IMR-90 (cell line): ENCODE measurements around the gene AMPD2.

Experiments
- CEBPB ChIP-seq: IDR thresholded peaks from 2 replicates; pipeline ENCODE4 v1.6.1; 2012; ENCODE audit warnings: low read depth, low read length, improper control_type of control experiment
- CHD1 ChIP-seq: IDR thresholded peaks from 2 replicates; pipeline ENCODE4 v1.6.1; 2012; ENCODE audit warnings: low read depth, low read length, improper control_type of control experiment
- CTCF ChIP-seq: conservative IDR thresholded peaks from 2 replicates; pipeline ENCODE4 v1.5.1; 2012; ENCODE audit warnings: mild to moderate bottlenecking, low read depth, low read length, improper control_type of control experiment
- ELK1 ChIP-seq: fragments of 150-350 bp; IDR thresholded peaks from 2 replicates; pipeline ENCODE4 v1.6.1; 2016; ENCODE audit warnings: low read depth, mild to moderate bottlenecking, low read length, moderate library complexity, borderline replicate concordance
- FOS ChIP-seq: fragments of 150-350 bp; IDR thresholded peaks from 2 replicates; pipeline ENCODE4 v1.6.1; 2016; ENCODE audit warnings: low read depth, low read length
- MAFK ChIP-seq: IDR thresholded peaks from 2 replicates; pipeline ENCODE4 v1.6.1; 2012; ENCODE audit warnings: low read depth, low read length, improper control_type of control experiment
- MXI1 ChIP-seq: IDR thresholded peaks from 2 replicates; pipeline ENCODE4 v1.6.1; 2012; ENCODE audit warnings: low read depth, mild to moderate bottlenecking, low read length, moderate library complexity, borderline replicate concordance
- POLR2A ChIP-seq: IDR thresholded peaks from 2 replicates; pipeline ENCODE4 v1.6.1; 2012; ENCODE audit warnings: mild to moderate bottlenecking, low read depth, low read length
- RAD21 ChIP-seq: IDR thresholded peaks from 2 replicates; pipeline ENCODE4 v1.6.1; 2012; ENCODE audit warnings: low read length, improper control_type of control experiment
- RCOR1 ChIP-seq: IDR thresholded peaks from 2 replicates; pipeline ENCODE4 v1.6.1; 2012; ENCODE audit warnings: mild to moderate bottlenecking, low read length, improper control_type of control experiment; ENCODE audit not compliant: insufficient replicate concordance
- RFX5 ChIP-seq: IDR thresholded peaks from 2 replicates; pipeline ENCODE4 v1.8.0; 2012; ENCODE audit warnings: low read depth, mild to moderate bottlenecking, low read length, moderate library complexity
- SMC3 ChIP-seq: fragments of 150-350 bp; IDR thresholded peaks from 2 replicates; pipeline ENCODE4 v1.6.1; 2016; ENCODE audit warnings: low read depth, mild to moderate bottlenecking, antibody characterized with exemption, low read length, moderate library complexity
- USF2 ChIP-seq: fragments of 150-350 bp; IDR thresholded peaks from 2 replicates; pipeline ENCODE4 v1.6.1; 2017; ENCODE audit warnings: mild to moderate bottlenecking, antibody characterized with exemption, low read length, low read depth

- no peak for TF ChIP-seq CTCF
- TF ChIP-seq POLR2A: no peak
- no peak for TF ChIP-seq USF2
- TF ChIP-seq CHD1: no peak
- no peak for TF ChIP-seq CEBPB
- TF ChIP-seq ELK1: no peak
- TF ChIP-seq RFX5: no peak
- no peak for TF ChIP-seq FOS
- TF ChIP-seq MAFK: no peak
- no peak for TF ChIP-seq RCOR1
- no peak for TF ChIP-seq RAD21
- TF ChIP-seq MXI1: no peak
- TF ChIP-seq SMC3: no peak
These were observed 40.5 kb downstream of the AMPD2 start for GRCh38 chr1:109659997-109660690.
